Astrocyte (in vitro differentiated cells and primary cell): ENCODE results near the gene RNF212. TPM values are rescaled to one million over a fixed set of nuclear protein-coding genes. Genes with fewer than 3 reads are reported as not detected.

Experiments
- DNase-seq: peaks from one replicate; pipeline ENCODE4 v3.0.0-alpha.2; 2010; ENCODE audit warnings: low read depth
- FAIRE-seq: peaks from 2 replicates; lab custom pipeline; 2011; peaks lifted over from hg19 to GRCh38; lab: Jason Lieb, UNC
- H2AFZ ChIP-seq: 2 replicates; pipeline ENCODE4 v1.6.0; 2012; ENCODE audit warnings: low read depth, low read length, inconsistent platforms
- H3K27ac ChIP-seq: 2 replicates; pipeline ENCODE4 v1.5.1; 2011; ENCODE audit warnings: low read depth, low read length, inconsistent platforms
- H3K27me3 ChIP-seq: 2 replicates; pipeline ENCODE4 v1.6.0; 2011; ENCODE audit warnings: low read length, inconsistent platforms; ENCODE audit not compliant: insufficient read depth
- H3K36me3 ChIP-seq: 2 replicates; pipeline ENCODE4 v1.5.1; 2011; ENCODE audit warnings: low read length, inconsistent platforms; ENCODE audit not compliant: insufficient read depth
- H3K4me1 ChIP-seq: 2 replicates; pipeline ENCODE4 v1.5.1; 2011; ENCODE audit warnings: low read length, inconsistent platforms; ENCODE audit not compliant: insufficient read depth
- H3K4me2 ChIP-seq: 2 replicates; pipeline ENCODE4 v1.6.0; 2012; ENCODE audit warnings: low read length, inconsistent platforms
- H3K4me3 ChIP-seq: 2 replicates; pipeline ENCODE4 v1.5.1; 2011; ENCODE audit warnings: low read depth, mild to moderate bottlenecking, low read length, inconsistent platforms; ENCODE audit not compliant: insufficient read depth
- H3K79me2 ChIP-seq: 2 replicates; pipeline ENCODE4 v1.6.0; 2012; ENCODE audit warnings: mild to moderate bottlenecking, low read length, inconsistent platforms; ENCODE audit not compliant: insufficient read depth
- H3K9ac ChIP-seq: 2 replicates; pipeline ENCODE4 v1.6.0; 2012; ENCODE audit warnings: mild to moderate bottlenecking, low read length, inconsistent platforms
- H3K9me3 ChIP-seq: 2 replicates; pipeline ENCODE4 v1.5.1; 2012; ENCODE audit warnings: low read depth, mild to moderate bottlenecking, low read length, inconsistent platforms; ENCODE audit not compliant: insufficient read depth
- H4K20me1 ChIP-seq: 2 replicates; pipeline ENCODE4 v1.6.0; 2012; ENCODE audit warnings: low read length, inconsistent platforms; ENCODE audit not compliant: insufficient read depth
- H3K27ac Mint-ChIP-seq: one replicate; pipeline ENCODE4 v1.8.0; 2021; ENCODE audit warnings: mild to moderate bottlenecking, mixed read lengths; ENCODE audit not compliant: unreplicated experiment
- H3K27me3 Mint-ChIP-seq: one replicate; pipeline ENCODE4 v1.8.0; 2021; ENCODE audit warnings: low read depth, mixed read lengths; ENCODE audit not compliant: unreplicated experiment
- H3K36me3 Mint-ChIP-seq: one replicate; pipeline ENCODE4 v1.8.0; 2021; ENCODE audit warnings: low read depth, mixed read lengths; ENCODE audit not compliant: unreplicated experiment
- H3K4me1 Mint-ChIP-seq: one replicate; pipeline ENCODE4 v1.8.0; 2021; ENCODE audit warnings: low read depth, mixed read lengths; ENCODE audit not compliant: unreplicated experiment
- H3K4me3 Mint-ChIP-seq: one replicate; pipeline ENCODE4 v1.8.0; 2021; ENCODE audit warnings: mild to moderate bottlenecking, moderate library complexity, mixed read lengths; ENCODE audit not compliant: unreplicated experiment
- H3K9me3 Mint-ChIP-seq: one replicate; pipeline ENCODE4 v1.8.0; 2021; ENCODE audit warnings: mild to moderate bottlenecking, mixed read lengths; ENCODE audit not compliant: unreplicated experiment
- EZH2 ChIP-seq: IDR thresholded peaks from 2 replicates; pipeline ENCODE4 v1.6.1; 2012; ENCODE audit warnings: mild to moderate bottlenecking, low read length, inconsistent platforms; ENCODE audit not compliant: insufficient read depth
- total RNA-seq: library from RNA; stranded (reverse); gene quantifications from 2 replicates; pipeline ENCODE4 v1.2.1, GENCODE V29; 2021
- TF ChIP-seq, protein P1 (sequence below): IDR thresholded peaks from 2 replicates; pipeline ENCODE4 v1.5.1; 2011; ENCODE audit warnings: low read depth, mild to moderate bottlenecking, inconsistent platforms, low read length, moderate library complexity; ENCODE audit not compliant: insufficient read depth

Gene RNF212
- total RNA-seq, 1 donor from 2014 or later = 2.2 TPM

DNA sequence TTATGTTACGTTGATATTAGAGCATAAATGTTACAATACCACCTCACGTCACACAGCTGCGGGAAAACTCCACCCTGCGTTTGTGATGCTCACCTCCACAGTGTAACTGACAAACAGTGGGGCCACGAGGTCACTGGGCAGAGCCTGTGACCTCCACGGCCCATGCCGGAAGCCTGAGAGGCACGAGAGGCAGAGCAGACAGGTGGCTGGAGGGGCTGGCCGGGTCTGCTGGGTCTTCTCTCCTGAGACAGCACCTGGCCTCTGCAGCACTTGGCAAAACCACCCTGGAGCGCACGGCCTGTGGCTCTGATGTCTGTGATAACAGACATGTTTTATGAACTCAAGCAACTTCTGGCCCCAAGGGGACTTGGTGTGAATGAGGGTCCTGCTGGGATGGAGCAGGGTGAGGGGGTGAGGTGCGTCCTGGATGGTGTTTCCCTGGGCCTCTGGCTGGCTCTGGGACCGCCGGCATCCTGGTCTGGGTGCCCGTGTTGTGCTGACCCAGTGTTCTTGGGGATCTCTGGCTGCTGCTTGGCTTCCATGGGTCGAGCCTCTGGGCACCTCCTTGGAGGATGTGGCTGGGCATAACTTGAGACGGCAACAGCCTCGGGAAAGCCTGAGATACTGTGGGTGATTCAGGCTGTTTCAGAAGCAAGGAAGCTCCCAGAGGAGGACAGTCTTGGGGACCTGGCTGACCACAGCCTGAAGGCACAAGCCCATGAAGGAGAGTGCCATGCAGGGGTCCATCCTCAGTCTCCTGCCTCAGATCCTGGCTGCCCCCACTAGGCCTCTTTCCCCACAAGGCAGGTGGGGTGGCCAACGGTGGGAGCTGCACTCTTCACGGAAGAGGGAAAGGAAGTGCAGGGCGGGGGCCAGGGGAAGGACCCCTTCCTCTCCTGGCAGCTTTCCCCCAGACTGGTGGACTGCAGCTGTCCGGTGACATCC, 19.7 kb downstream of the RNF212 start:
- no peaks in the 10 kb centered on the region for H3K4me1 Mint-ChIP-seq
- peaks cover 21% of the 10 kb centered on the region for H3K27me3 Mint-ChIP-seq
- no peak overlapping the region for H3K27ac ChIP-seq
- no peak overlapping the region for H2AFZ ChIP-seq
- peaks cover 2% of the 10 kb centered on the region for H3K36me3 Mint-ChIP-seq
- no peaks in the 10 kb centered on the region for H3K36me3 ChIP-seq
- no peak overlapping the region for H3K4me2 ChIP-seq
- no peak for DNase-seq
- no peak overlapping the region for H3K4me3 ChIP-seq
- H3K9me3 Mint-ChIP-seq = peaks cover 9% of the 10 kb centered on the region
- no peaks in the 10 kb centered on the region for H4K20me1 ChIP-seq
- TF ChIP-seq, protein P1, sequence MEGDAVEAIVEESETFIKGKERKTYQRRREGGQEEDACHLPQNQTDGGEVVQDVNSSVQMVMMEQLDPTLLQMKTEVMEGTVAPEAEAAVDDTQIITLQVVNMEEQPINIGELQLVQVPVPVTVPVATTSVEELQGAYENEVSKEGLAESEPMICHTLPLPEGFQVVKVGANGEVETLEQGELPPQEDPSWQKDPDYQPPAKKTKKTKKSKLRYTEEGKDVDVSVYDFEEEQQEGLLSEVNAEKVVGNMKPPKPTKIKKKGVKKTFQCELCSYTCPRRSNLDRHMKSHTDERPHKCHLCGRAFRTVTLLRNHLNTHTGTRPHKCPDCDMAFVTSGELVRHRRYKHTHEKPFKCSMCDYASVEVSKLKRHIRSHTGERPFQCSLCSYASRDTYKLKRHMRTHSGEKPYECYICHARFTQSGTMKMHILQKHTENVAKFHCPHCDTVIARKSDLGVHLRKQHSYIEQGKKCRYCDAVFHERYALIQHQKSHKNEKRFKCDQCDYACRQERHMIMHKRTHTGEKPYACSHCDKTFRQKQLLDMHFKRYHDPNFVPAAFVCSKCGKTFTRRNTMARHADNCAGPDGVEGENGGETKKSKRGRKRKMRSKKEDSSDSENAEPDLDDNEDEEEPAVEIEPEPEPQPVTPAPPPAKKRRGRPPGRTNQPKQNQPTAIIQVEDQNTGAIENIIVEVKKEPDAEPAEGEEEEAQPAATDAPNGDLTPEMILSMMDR = no peak
- no peak for TF ChIP-seq EZH2
- no peak overlapping the region for H3K4me3 Mint-ChIP-seq
- no peak overlapping the region for H3K27ac Mint-ChIP-seq
- H3K9ac ChIP-seq = no peak overlapping the region
- no peaks in the 10 kb centered on the region for H3K27me3 ChIP-seq
- no peak for FAIRE-seq
- H3K79me2 ChIP-seq = no peaks in the 10 kb centered on the region
- H3K9me3 ChIP-seq = no peaks in the 10 kb centered on the region
- H3K4me1 ChIP-seq = no peaks in the 10 kb centered on the region

DNA sequence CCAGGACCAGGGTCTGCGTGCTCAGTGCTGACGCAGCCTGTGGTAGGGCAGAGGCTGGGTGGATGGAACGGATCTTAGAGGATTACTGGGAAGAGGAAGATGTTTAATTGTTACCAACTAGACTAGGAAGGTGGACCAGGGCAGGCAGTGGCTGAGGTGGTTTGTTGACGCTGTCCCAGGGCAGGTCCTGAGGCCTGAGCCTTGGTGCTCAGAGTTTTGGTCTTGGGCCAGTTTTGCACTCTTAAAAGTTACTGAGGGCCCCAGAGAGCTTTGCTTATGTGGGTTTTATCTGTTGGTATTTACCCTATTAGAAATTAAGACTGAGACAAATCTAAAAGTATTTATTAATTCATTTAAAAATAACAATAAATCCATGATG, 20.4 kb downstream of the RNF212 start:
- no peak for FAIRE-seq
- Histone ChIP-seq H3K4me2 (no peak overlapping the region), H3K27ac (no peak overlapping the region), H3K27me3 (no peaks in the 10 kb centered on the region), H4K20me1 (no peaks in the 10 kb centered on the region), H2AFZ (no peak overlapping the region), H3K36me3 (no peaks in the 10 kb centered on the region), H3K79me2 (no peaks in the 10 kb centered on the region), H3K9ac (no peak overlapping the region), H3K9me3 (no peaks in the 10 kb centered on the region), H3K4me3 (no peak overlapping the region), H3K4me1 (no peaks in the 10 kb centered on the region)
- Mint-ChIP-seq H3K27ac (no peak overlapping the region), H3K36me3 (peaks cover 5% of the 10 kb centered on the region), H3K4me3 (no peak overlapping the region), H3K27me3 (peaks cover 24% of the 10 kb centered on the region), H3K9me3 (peaks cover 14% of the 10 kb centered on the region), H3K4me1 (no peaks in the 10 kb centered on the region)
- no peak for DNase-seq
- TF ChIP-seq EZH2 = no peak
- TF ChIP-seq, protein P1 = no peak
